HG03175 (cell line): ENCODE results near the gene ERRFI1.

Source experiments
- ATAC-seq: cut with Tn5 transposase; IDR thresholded peaks from one replicate; pipeline ENCODE4 v1.9.1; 2021; ENCODE audit warnings: mild to moderate bottlenecking, moderate library complexity; ENCODE audit not compliant: unreplicated experiment

ERRFI1 gene

DNA sequence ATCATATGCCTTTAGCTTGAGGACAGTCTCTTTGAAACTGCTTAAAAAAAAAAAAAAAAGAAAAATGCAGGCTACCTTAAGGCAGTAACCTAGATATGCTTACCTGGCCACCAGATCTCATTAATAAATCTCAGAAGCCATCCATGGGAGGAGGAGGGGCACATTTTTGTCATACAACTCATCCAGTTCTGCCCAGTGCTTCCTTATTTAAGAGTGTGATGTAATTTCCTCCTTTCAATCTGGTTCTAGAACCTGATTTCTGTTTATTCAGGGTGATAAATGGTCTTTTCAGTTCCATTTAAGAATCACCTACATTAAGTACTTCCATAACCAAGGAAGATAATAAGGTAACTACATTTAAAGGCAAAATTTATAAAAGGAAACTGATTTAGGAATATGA lies 6.1 kb downstream of the ERRFI1 start:
- no peak for ATAC-seq

DNA sequence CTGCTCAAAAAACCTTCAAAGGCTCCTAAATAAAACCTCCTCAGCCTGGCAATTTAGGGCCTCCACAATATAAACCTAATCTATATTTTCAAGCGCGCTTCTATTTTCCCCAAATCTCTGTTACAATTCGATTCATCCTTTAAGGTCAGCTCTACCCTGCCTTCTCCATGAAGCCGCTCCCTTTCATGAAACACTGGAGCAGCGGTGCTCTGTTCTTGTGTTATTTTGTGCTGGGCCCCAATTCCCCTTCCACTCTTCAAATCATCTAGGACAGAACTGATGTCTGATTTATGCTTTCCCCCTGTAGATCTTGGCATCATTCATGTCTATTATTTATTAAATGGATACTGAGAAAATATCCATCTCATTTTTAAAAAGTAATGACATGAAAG lies 6.9 kb downstream of the ERRFI1 start:
- no peak for ATAC-seq

DNA sequence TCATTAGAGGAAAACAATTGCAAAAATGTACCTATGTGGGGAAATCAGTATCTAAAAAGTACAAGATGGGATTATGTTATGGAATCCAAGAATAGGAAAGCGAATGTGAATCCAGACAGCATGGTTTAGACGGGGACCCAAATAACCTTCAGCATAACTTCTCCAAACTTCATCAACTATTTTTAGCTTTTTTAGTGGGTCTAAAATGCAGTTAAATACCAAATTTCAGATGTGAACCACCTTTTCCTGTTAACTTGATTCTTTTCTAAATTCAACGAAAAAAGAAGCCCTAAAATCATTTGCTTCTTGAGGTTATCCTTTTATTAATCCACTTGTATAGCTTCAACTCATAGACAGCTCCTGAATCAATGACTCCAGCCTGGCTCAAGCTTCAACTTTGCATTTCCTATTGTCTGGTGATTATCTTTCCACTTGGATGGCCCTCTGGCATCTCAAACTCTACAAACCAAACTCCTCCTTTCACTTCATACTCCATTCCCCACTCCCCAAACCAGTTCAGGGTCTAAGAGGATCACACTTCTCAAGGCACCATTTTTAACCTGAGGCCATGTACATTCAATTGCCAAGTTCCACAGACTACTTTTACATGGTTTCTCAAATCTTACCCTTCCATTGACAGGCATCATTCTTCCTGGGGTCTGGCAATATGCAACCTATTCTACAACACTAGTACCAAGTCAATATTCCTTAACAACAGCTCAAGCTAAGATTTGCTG lies 7.4 kb downstream of the ERRFI1 start:
- ATAC-seq, result no peak

DNA sequence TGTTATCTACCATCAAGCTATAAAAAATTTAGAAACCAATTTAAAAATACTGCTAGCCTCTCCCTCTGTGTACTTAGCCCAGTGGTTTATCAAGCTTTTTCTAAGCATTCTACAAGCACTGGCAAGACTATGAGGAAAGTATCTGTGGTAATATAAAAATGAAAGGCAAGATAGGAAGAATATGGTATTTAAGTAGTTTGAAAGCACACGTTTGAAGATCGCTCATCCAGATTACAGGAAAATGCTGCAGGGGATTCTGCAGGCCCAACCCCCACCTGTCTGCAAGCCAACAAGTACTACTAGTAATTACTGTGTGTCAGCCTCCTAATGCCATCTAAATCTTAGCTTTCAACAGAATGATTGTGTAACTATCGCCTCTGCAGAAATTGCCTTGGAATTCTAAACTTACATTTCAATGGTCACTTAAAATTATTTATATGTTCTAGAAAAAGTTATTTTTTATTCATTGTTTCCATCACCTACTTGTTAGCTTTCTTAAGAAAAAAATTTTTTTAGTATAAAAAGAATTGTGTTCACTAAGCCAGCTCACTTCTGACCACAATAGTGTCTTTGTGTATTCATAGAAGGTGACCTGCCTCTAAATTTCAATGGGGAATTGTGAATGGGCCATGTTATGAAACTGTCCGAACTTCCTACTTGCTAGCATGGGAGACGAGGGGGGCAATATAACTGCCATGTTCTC lies 8.5 kb downstream of the ERRFI1 start:
- ATAC-seq, result no peak

DNA sequence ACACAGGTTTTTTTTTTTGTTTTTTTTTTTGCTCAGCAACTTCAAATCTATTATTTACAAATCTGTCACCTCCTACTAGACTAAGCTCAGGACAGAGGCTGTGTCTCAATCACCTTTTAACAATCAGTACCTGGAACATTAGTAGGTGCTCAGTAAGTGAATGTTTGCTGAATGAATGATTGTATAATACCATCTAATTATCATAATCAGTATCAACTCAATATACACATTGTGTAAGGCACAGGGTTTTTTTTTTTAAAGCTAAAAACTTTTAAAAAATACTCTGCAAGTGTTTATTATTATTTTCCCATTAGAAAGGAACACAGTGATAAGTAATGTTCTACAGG lies 9.2 kb downstream of the ERRFI1 start:
- ATAC-seq, result no peak

DNA sequence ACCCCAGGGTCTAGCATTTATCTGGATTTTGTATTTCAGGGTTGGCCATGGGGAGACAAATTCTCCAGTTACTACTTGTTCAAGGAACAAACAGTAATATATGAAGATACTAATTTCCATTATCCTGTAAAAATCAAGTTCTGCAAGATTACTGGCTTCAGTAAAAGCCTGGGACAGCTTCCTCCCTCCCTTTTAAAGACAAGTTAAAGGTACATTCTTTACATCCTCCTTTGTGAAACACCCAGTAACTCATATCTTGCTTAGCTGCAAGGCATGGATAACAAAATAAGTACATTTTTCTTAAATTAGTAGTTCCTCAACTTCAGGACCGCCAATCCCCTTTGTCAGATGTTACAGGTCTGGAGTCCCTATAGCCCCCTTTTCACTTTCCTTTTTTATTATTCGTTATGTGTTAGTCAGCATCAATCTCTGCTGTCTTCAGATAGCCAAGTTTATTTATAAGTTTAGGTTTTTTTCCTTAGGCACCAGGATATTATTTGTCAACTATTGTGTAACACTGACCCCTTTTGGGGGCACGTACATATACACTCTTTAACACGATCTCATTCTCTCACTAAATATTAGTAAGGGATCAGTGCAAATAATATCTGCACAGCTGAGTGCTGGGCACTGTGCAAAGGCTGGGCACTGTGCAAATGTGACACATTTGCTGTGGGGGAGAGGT lies 9.8 kb downstream of the ERRFI1 start:
- ATAC-seq, result no peak

DNA sequence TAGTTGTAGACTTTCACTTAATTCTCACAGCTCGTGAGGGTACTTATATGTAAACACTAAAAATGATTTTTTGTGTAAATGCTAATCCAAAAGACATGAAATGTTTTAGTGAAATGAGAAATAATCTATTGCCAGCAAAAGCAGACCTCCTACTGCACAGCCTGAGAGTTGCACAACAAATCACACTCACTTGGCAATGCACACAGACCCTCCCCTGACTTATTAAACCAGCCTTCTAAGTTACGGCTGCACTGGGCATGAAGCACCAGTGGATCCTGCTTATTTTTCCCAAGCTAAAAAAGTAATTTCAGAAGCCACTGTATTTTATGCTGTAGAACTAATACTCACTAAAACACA lies 10.3 kb downstream of the ERRFI1 start:
- no peak for ATAC-seq

DNA sequence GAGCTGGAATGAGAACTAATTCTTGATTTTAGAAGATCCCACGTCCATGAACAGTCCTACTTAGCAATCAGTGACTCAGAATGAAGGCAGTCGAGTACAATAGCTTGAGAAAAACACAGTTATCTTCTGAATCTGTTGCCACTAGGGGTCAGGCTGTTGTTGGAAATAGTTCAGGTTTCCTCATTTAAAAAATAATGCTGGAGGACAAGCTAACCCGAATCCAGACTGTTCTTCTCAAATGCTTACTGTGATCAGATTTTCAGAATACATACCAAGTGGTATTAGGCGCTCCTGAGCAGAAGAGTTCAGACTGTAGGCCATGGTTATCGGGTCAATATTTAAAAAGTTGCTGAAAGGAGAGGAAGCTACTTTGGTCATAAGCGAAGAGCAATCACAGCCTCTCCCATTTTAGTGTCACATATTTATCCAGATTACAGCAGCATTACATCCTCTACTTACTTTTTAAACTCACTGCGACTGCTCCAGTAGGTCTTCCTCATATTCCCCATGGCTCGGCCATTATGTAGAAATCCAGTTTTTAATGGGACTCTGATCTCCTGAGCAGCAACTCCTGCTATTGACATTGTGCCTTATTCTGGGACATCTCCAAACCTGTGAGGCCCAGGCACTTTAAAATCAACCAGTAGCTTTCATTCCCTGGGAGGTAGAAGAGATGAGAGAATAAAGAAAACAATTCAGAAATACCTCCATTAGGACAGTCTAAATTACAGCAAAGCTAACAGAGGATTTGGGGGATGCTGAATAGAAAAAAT lies 10.9 kb downstream of the ERRFI1 start:
- no peak for ATAC-seq

DNA sequence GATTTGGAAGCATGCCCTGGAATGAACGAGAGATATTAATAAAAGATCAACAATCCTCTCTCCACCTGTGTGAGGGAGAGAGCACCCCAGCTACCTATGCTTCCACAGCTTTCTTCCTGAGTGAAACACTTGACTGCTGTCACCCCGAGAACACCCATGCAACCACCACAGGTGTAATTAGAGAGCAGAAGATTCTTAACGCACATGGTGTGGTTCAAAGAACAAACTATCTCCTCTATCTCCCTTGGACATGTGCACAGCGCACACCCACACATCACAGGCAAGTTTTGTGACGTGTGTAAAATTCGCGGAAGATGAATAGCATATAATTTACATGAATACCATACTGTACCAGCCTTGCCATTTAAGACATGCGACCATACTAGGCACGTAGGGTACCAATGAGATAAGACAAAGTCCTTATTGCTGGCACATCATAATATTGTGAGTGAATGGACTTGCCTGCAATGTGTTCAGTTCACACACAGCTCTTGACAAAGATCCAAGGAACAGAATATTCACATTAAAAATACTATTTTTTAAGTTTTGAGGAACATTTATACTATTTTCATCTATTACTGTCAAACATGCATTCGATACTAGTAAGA lies 11.6 kb downstream of the ERRFI1 start:
- no peak for ATAC-seq

DNA sequence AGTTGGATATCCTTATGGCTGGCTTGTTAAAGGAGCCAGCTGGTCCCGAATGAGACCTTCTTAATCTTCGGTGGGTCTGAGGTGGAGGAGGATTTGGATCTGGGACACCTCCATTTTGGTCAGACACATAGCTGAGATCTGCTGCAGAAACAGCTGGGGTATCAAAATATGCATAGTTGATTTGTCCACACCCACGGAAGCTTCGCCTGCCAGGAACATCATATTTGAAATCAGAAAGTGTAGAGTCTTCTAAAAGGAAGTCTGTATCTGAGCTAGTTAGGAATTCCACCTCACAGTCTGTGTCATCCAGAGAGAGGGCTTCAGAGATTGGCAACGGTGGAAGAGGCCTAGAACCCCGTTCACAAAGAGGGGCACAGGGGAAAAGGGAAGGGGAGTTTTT lies 12.3 kb downstream of the ERRFI1 start:
- ATAC-seq, result no peak

DNA sequence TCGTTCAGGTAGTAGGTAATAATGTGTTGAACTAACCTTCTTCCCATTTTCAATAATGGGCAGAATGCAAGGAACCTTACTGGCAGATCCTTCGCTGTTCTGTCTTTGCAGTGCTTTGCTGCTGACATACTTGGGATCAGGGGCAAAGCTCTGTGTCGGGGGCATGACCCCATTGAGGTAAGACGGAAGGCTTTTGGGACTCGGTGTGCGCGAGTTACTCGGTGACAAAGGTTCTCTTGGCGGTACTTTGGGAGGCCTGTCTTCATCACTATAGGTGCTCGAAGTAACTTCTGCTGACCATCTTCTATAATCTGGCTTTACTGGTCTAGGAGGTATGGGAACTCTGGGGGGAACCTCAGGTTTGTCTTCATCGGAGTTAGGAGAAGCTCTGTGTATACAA lies 12.7 kb downstream of the ERRFI1 start:
- no peak for ATAC-seq

DNA sequence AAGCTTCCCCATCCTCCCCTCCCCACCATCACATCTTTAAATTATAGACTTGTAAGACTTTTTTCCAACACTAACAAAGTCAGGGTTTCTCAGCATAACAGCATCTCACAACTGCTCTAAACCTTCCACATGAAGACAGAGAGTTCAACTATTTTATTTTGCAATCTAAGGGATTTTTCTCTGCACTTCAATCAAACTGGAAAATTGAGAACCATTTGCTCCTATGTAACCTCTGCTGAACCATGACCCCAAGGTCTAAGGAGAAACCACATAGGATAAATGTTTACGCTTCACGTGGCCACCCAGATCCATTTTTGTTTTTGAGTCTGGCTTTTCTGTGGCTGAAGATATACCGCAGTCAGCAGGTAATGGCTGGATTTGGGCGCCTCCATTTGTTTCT lies 13.2 kb downstream of the ERRFI1 start:
- ATAC-seq, result no peak

DNA sequence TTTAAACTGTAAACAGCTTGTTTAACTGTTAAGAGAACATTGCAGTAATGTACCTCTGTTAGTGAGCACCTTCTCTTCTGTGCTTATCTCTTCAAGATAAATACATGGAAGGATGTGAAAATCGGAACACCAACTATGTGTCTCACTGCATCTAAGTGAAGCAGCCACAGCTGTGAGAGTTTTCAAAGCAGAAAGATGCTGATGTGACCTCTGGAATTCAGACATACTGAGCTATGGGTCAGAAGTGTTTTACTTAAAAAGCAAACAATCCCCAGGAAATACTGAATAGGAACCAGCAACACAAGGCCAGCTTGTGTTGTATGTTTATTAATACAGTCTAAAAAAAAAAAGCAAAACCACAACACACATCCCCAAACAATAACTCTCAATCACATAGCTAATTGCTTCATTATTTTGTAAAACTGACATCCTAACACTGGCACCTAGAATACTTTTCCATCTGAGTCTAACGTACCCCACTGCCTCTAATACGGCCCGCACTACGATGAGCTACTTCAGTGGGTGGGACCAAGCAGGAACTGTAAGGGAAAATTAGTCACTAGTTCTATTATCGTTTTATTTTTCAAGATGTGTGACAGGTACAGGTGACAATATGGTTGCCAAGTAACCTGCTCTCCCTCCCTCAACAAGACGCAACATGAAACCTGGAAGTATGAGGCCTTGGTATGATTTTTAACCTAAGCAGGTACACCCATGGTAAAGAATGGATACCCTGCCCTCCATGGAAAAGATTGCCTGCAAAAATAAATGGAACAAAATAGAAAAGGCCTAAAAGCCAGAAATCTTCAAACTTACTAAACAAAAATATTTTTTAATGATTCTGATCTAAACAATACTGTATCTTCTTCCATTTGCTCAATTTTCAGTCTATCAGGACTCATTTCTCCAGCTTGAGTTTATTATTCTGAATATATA lies 13.9 kb downstream of the ERRFI1 start:
- ATAC-seq, result no peak

DNA sequence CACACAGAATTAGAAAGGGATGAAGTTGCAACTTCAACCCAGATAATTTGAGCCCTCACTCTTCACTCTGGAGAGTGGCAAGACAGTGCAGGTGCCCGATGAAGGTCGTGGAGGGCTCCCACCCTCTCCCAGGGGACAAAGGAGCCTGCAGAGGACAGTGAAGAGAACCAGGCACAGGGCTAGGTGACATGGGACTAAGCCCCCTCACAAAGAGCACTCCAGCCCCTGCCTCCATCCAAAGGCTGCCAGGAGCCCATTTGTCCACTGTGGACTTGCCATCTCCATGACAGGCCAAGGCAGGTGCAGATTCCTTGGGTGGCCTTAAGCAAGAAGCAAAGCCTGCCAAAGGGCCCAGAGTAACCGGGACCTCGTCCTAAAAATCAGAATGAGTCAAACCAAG lies 15.1 kb downstream of the ERRFI1 start:
- ATAC-seq, result no peak

DNA sequence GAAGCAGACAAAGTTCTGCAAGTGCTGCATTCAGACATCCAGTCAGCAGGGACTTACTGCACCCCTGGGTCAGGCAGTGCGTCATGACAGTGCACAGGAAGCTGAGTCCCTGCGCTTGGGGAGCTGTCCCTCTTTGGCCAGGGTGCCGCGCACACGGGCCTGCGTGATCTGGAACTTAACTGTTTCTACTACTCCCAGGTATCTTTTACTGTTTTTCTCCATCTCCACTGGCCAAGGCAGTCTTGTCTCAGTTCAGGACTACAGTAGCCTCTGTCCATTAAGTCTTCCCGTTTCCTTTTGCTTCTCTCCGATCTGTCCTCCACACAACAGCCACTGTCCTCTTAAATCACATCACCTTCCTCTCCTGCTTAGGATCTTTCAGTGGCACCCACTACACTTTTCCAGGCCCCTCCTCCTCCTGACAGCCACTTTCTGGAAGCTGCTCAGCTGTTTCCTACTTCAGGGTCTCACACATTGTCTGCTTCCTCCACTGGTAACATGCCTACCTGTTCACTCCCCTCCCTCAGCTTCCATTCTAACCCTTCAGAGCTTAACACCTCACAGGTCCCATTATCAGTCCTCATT lies 15.9 kb downstream of the ERRFI1 start:
- ATAC-seq, result no peak

DNA sequence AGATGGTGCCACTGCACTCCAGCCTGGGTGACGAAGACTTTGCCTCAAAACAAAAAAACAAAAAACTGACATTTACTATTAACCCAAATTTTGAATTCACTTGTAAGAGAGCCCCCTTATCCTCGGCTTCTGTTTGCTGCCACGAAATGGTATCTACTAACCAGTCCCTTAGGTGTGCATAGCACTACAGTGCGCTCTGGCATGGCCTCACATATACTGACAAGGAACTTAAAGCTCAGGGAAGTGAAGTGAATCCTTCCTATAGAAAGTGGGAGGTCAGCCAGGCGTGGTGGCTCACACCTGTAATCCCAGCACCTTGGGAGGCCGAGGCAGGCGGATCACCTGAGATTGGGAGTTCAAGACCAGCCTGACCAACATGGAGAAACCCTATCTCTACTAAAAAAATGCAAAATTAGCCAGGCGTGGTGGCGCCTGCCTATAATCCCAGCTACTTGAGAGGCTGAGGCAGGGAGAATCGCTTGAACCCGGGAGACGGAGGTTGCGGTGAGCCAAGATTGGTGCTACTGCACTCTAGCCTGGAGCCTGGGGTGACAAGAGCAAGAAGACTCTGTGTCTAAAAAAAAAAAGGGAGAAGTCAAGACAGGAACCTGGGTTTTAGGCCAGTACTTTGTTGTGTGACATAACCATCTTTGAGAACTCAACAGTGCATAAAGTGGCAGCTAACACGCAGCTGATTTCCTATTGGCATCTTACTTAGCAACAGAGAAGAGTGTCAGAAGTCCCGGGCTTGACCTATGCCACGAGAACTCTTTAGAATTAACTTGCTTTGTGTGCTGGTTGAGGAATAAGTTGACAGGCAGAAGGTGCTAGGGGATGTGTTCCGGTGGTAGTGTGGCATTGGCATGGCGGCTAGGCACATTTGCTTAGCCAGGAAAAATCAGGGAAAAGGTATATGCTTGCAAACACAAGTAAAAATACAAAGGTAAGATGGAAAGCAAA lies 16.8 kb downstream of the ERRFI1 start:
- ATAC-seq, result no peak

DNA sequence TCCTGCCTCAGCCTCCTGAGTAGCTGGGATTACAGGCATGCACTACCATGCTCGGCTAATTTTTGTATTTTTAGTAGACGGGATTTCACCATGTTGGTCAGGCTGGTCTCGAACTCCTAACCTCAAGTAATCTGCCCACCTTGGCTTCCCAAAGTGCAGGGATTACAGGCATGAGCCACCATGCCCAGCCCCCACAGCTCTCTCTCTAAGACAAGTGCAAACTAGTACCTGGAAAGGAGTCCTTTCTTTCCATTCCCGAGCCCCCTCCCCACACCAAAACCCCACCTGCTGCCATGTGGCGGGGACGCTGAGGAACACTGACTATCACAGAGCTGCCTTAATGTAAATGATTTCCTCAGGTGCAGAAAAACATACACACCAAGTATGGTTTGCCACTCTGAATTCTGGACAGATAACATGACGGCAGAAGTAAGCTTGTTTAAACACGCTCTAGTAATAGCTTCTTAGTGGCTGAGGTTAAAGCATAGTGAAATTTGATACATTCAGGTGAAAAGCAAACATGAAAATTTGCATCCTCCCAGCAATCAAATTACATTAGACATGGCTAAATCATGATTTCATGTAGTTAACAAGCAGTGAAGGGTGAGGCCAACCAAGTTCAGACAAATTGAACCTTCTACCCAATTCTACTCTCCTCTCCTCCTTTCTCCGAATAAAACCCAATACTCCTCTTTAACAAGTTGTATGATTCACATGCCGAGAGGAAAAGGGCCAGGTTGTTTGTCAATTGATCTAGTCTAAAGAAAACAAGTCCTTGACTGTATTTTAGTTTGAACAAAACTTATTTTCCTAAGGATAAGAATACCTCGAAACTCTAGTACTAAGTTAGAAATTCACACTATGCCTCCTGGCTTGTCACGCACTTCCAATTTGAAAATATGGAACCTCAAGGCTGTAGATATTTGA lies 19.8 kb downstream of the ERRFI1 start:
- ATAC-seq, result no peak
